ENCODE data around the gene CADPS.

The CADPS gene

DNA sequence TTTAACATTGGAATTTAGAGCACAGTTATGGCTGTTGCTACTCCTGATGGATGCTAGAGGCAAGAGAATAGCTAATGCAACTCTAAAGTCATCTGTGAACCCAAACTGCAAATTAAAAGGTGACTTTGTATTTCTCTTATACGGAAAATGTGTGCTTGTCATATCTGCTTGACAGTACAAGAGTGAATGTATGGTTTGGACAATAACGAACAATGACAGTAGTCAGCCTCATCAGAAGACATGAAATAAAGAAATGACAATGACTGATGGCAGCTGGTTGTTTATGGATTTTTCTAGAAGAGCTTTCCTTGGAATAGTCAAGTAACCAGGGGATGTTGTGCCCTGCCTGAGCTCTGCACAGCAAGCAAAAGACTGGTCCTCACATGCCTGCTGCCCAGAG lies 333.0 kb downstream of the CADPS start:
- no peak for TF ChIP-seq CTCF (IDR thresholded peaks at IDR 0.05; ENCODE audit: low read depth, low read length, missing control alignments)

DNA sequence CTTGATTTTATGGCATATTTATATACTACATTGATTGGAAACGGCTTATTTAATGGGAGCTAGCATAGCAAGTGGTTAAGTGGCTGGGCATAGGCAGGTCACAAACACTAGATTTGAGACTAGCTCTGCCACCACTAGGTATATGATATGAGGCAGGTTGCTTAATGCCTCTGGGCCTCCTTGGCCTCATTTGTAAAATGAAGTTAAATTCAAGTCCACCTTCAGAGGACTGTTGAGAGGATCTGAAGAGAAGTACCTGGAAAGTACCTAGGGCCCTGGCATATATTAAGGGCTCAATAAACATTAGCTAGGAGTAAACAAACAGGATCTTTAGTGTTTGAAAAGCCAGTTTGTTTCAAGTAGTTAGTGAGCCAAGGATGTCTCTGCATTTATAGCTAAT lies 335.5 kb downstream of the CADPS start:
- H3K4me3 ChIP-seq (ENCODE audit: low read depth, low read length), result no peak overlapping the region
- no peak for DNase-seq (ENCODE audit: low read depth)
- no peak for TF ChIP-seq CTCF (IDR thresholded peaks at IDR 0.05; ENCODE audit: low read depth, low read length, missing control alignments)
- in situ Hi-C loops (cut with HindIII; ENCODE audit: low sequenced_read_pairs), result no loop called here

More for the DNA sequence above, 333.0 kb downstream of the CADPS start:
- DNase-seq (ENCODE audit: low read depth), result no peak
- in situ Hi-C loops (cut with HindIII; ENCODE audit: low sequenced_read_pairs), result no loop called here
- H3K4me3 ChIP-seq (ENCODE audit: low read depth, low read length), result no peak overlapping the region

DNA sequence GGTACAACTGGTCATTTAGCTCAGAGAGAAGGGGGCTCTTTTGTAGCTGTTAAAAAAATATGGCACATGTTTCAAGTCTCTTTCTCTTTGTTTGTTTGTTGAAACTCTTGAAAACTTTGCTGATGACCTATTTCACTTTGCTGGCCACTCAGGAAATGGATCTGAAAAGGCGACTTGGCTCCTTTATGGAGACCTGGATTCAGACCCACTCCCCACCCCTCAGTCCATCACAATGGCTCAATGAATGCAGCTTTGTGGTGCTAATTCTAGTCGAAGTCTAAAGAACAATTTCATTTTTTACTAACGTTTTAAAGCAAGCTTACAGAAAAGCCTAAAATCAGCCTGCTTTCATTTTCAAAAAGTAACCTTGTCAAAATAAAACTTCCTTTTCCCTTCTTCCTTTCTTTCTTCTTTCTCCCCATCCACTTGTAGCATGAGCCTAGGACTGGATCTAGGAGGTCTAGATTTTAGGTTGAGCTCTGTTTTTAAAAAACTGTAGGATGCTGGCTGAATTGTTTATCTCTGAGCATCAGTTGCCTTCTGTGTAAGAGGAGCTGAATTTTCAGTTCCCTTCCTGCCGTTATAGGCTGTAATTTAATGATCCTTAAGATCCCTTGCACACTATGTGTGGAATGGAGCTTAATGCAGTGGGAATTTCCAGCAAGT lies 336.4 kb downstream of the CADPS start:
- no peak for DNase-seq (ENCODE audit: low read depth)
- no peak overlapping the region for H3K4me3 ChIP-seq (ENCODE audit: low read depth, low read length)
- no peak for TF ChIP-seq CTCF (IDR thresholded peaks at IDR 0.05; ENCODE audit: low read depth, low read length, missing control alignments)
- in situ Hi-C loops (cut with HindIII; ENCODE audit: low sequenced_read_pairs), result no loop called here

GRCh38 chr3:62534326-62534725 lies 340.9 kb downstream of the CADPS start:
- H3K4me3 ChIP-seq (ENCODE audit: low read depth, low read length), result no peak overlapping the region
- in situ Hi-C loops (cut with HindIII; ENCODE audit: low sequenced_read_pairs), result no loop called here
- no peak for DNase-seq (ENCODE audit: low read depth)
- TF ChIP-seq CTCF (IDR thresholded peaks at IDR 0.05; ENCODE audit: low read depth, low read length, missing control alignments), result no peak

DNA sequence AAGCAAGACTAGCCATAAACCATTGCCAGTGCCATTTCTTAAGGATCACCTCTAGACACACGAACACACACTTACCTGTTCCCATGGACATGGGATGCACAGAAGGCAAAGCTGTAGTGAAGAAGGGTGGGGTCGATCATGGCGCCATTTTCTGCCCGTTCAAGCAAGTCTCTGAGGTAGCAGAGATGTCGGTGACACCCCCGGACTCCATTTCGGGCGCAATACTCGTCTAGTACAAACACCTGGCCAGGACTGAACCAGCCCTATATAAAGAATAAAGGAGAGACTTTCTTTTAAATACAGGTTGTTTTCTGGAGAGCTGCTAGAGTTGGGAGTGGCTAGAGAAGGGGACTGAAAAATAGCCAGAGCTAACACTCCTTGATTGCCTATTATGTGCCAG lies 342.4 kb downstream of the CADPS start:
- H3K4me3 ChIP-seq (ENCODE audit: low read depth, low read length), result no peak overlapping the region
- DNase-seq (ENCODE audit: low read depth), result no peak
- in situ Hi-C loops (cut with HindIII; ENCODE audit: low sequenced_read_pairs), result no loop called here
- TF ChIP-seq CTCF (IDR thresholded peaks at IDR 0.05; ENCODE audit: low read depth, low read length, missing control alignments), result no peak

GRCh38 chr3:62531981-62532380 lies 343.2 kb downstream of the CADPS start:
- in situ Hi-C loops (cut with HindIII; ENCODE audit: low sequenced_read_pairs), result no loop called here
- H3K4me3 ChIP-seq (ENCODE audit: low read depth, low read length), result no peak overlapping the region
- no peak for TF ChIP-seq CTCF (IDR thresholded peaks at IDR 0.05; ENCODE audit: low read depth, low read length, missing control alignments)
- no peak for DNase-seq (ENCODE audit: low read depth)
